ENCODE results near the gene VRTN.

The VRTN gene

DNA sequence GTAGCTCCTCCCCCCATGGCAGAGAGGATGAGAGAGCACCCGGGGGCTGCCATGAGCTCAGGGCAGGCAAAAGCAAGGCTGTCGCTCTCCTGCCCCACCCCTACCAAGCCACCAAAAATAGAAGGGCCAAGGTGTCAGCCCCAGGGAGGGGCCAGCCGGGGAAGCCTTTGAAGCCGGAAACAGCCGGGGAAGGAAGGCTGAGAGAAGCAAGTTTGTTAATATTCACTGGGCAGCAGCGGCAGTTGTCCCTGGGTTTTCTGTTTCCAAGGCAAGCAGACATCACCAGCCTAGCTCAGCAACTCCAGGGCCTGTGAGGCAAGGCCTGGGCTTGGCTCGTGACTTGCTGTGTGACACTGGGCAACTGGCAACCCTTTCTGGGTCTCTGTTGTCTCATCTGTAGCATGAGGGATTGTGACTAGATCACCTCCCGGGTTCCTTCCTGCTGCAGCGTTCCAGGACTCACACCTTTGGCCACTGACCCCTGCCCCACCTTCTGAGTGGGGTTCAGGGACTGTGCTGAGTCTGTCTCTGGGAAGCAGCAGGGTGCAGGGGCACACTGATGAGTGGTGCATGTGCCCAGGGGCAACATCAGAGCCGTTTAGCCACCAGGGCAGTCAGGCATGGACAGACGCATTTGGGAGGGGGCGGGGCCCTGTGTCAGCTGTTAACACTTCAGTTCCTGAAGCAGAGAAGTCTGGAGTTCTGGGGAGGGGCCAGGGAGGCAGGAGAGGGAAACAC is 53.4 kb downstream of the VRTN start:
- Histone ChIP-seq H3K27me3 (ENCODE audit: control insufficient read depth in 1 of 2, insufficient read depth in 2 of 2, low read length in 2 of 2) (peaks cover 0 to 15% of the 10 kb centered on the region in 2 donors), H3K9me3 (ENCODE audit: low read length) (no peaks in the 10 kb centered on the region), H3K4me1 (ENCODE audit: insufficient read depth, low read length) (peaks cover 7% of the 10 kb centered on the region), H3K9ac (ENCODE audit: low read length) (no peak overlapping the region), H3K27ac (ENCODE audit: low read depth, low read length) (no peak overlapping the region), H3K4me3 (ENCODE audit: low read depth in 1 of 2, low read length in 2 of 2) (no peak overlapping the region), H3K36me3 (ENCODE audit: insufficient read depth, low read length) (no peaks in the 10 kb centered on the region)

DNA sequence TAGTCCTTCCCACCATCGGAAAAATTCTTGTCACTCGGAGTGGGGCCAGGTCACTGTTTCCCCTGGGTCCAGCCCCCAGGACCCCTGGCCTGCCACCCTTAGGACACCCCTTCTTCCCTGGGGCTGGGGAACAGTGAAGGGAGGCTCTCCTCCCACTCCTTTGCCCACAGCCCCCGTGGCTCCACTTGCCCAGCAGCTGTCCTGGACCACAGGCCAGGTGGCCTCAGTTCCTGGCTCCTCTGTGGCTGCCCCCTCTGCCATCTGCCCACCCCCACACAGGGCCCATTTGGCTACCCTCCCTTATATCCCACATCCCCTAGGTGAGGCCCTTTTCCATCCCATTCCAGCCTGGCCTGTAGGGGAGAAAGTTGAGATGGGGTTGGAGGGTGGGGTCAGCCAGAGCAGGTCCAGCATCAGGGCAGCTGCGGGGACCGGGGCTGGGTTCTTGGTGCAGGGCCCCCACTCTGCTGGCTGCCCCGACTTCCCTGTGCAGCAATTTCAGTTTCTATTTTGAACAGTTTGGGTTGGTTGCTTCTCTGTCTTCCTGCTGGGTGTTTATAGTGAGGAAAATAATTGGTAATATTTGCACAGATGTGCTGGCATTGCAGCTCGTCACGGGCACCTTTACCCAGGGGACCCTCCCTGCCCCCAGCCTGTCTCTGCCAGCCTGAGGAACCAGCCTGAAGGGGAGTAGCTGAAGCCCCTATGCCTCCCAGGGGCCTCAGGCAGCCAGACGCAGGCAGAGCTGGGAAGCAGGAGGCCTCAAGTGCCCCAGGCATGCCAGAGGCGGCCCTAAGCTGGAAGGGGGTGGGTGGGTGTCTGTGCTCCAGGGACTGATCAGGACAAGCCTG is 54.4 kb downstream of the VRTN start:
- Histone ChIP-seq H3K27me3 (ENCODE audit: control insufficient read depth in 1 of 2, insufficient read depth in 2 of 2, low read length in 2 of 2) (peaks cover 0 to 15% of the 10 kb centered on the region in 2 donors), H3K4me1 (ENCODE audit: insufficient read depth, low read length) (peaks cover 7% of the 10 kb centered on the region), H3K36me3 (ENCODE audit: insufficient read depth, low read length) (no peaks in the 10 kb centered on the region), H3K9ac (ENCODE audit: low read length) (no peak overlapping the region), H3K9me3 (ENCODE audit: low read length) (no peaks in the 10 kb centered on the region), H3K27ac (ENCODE audit: low read depth, low read length) (no peak overlapping the region), H3K4me3 (ENCODE audit: low read depth in 1 of 2, low read length in 2 of 2) (no peak overlapping the region)

DNA sequence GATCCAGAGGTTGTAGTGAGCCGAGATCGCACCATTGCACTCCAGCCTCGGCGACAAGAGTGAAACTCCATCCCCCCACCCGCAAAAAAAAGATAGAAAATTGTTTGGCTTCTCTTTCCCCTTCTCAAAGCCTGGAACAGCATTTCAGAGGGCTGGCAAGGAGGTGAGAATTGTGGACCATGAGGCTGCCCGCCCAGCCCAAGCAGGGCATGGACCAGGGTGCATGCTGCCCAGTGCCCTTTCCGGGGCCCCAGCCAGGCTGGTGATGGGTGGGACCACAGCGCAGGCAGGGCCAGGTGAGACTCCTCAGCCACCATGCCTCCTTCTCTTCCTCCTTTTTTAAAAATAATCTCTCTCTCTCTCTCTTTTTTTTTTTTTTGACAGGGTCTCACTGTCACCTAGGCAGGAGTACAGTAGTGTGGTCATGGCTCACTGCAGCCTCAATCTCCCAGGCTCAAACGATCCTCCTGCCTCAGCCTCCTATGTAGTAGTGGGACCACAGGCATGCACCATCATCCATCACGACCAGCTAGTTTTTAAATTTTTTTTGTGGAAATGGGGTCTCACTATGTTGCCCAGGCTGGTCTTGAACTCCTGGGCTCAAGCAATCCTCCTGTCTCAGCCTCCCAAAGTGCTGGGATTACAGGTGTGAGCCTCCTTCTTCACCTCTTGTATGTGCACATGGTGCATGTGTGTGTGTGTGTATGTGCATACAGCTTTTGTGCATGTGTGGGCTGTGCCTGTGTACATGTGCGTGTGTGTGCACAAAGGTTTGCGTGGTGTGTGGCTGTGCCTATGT is 55.5 kb downstream of the VRTN start:
- H3K27ac ChIP-seq (ENCODE audit: low read depth, low read length) = no peak overlapping the region
- H3K27me3 ChIP-seq (ENCODE audit: control insufficient read depth in 1 of 2, insufficient read depth in 2 of 2, low read length in 2 of 2) = peaks cover 0 to 15% of the 10 kb centered on the region in 2 donors
- no peak overlapping the region for H3K9ac ChIP-seq (ENCODE audit: low read length)
- H3K9me3 ChIP-seq (ENCODE audit: low read length) = no peaks in the 10 kb centered on the region
- peaks cover 7% of the 10 kb centered on the region for H3K4me1 ChIP-seq (ENCODE audit: insufficient read depth, low read length)
- H3K36me3 ChIP-seq (ENCODE audit: insufficient read depth, low read length) = no peaks in the 10 kb centered on the region
- no peak overlapping the region for H3K4me3 ChIP-seq (ENCODE audit: low read depth in 1 of 2, low read length in 2 of 2)

DNA sequence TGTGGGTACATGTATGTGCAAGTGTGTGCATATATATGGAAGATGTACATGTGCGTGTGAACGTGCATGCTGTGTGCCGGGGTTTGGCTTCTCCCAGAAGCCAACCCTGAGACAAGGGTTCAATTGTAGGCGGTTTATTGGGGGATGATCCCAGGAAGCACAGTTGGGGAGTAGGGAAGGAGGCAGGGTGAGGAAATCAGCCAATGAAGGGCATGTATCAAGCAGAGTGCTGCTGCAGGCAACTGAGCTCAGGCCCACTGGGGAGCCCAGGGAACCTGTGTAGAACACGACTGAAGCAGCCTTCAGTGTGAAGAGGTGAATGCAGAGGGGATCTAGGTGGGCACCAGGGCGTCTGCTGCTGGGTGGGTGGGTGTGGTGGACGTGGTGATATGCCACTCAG is 56.2 kb downstream of the VRTN start:
- Histone ChIP-seq H3K27ac (ENCODE audit: low read depth, low read length) (no peak overlapping the region), H3K9me3 (ENCODE audit: low read length) (no peaks in the 10 kb centered on the region), H3K4me1 (ENCODE audit: insufficient read depth, low read length) (peaks cover 7% of the 10 kb centered on the region), H3K27me3 (ENCODE audit: control insufficient read depth in 1 of 2, insufficient read depth in 2 of 2, low read length in 2 of 2) (peaks cover 0 to 15% of the 10 kb centered on the region in 2 donors), H3K9ac (ENCODE audit: low read length) (no peak overlapping the region), H3K4me3 (ENCODE audit: low read depth in 1 of 2, low read length in 2 of 2) (no peak overlapping the region), H3K36me3 (ENCODE audit: insufficient read depth, low read length) (no peaks in the 10 kb centered on the region)

DNA sequence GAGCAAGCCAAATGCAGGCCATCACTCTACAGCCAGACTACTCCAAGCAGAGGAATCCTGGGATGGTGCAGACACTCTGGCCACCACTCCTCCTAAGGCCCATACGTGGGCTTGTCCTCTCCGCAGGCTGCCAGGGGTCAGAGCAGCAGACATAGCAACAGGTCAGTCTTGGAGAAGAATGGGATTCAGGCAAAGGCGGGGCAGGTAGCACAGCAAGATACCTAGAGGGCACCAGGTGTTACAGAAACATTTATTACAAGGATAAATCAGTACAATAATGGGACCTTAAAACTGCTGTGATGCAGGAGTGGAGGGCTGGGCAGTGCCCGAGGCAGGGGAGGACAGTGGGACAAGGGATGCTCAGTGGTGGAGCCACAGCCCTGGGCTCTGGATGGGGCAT is 57.4 kb downstream of the VRTN start:
- no peak overlapping the region for H3K27ac ChIP-seq (ENCODE audit: low read depth, low read length)
- peaks cover 7% of the 10 kb centered on the region for H3K4me1 ChIP-seq (ENCODE audit: insufficient read depth, low read length)
- H3K4me3 ChIP-seq (ENCODE audit: low read depth in 1 of 2, low read length in 2 of 2) = no peak overlapping the region
- H3K36me3 ChIP-seq (ENCODE audit: insufficient read depth, low read length) = no peaks in the 10 kb centered on the region
- H3K9ac ChIP-seq (ENCODE audit: low read length) = no peak overlapping the region
- no peaks in the 10 kb centered on the region for H3K9me3 ChIP-seq (ENCODE audit: low read length)
- peaks cover 0 to 15% of the 10 kb centered on the region in 2 donors for H3K27me3 ChIP-seq (ENCODE audit: control insufficient read depth in 1 of 2, insufficient read depth in 2 of 2, low read length in 2 of 2)

DNA sequence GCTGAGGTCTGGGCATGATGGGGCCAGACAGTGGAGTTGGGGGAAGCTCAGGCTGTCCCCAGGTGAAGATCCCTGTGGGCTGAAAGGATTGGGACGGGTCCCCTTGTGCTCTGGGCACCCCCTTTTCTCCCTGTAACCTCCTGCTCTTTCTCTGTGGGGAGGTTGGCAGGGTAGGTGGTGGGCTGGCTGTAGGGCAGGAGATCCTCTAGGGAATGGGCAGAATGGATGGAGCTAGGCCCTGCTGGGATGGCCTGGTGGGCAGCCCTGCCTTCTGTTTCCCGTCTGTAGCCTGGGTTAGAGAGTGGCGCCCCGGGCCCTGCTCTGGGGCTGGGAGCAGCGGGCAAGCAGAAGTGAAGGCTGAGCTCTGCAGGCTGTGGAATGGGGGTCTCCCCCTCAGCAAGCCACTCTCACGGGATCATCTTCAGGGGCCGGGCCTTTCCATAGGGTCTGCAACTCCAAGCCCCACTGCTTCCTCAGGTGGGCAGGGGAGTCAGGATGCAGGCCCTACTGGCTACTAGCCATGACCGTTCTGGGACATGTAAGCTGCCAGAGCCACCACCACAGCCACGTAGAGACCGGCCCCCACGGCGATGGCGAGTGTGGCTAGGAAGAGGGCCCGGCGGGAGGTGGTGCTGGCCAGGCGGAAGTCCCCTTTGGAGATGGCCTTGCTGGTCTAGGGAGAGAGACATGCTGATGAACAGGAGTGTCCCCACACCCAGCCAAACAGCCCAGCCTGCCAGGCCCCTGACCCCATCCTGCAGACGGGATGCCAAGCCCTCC is 58.9 kb downstream of the VRTN start:
- Histone ChIP-seq H3K27ac (ENCODE audit: low read depth, low read length) (no peak overlapping the region), H3K4me1 (ENCODE audit: insufficient read depth, low read length) (no peaks in the 10 kb centered on the region), H3K9ac (ENCODE audit: low read length) (no peak overlapping the region), H3K36me3 (ENCODE audit: insufficient read depth, low read length) (no peaks in the 10 kb centered on the region), H3K4me3 (ENCODE audit: low read depth in 1 of 2, low read length in 2 of 2) (no peak overlapping the region), H3K27me3 (ENCODE audit: control insufficient read depth in 1 of 2, insufficient read depth in 2 of 2, low read length in 2 of 2) (peaks cover 0 to 15% of the 10 kb centered on the region in 2 donors), H3K9me3 (ENCODE audit: low read length) (no peaks in the 10 kb centered on the region)

DNA sequence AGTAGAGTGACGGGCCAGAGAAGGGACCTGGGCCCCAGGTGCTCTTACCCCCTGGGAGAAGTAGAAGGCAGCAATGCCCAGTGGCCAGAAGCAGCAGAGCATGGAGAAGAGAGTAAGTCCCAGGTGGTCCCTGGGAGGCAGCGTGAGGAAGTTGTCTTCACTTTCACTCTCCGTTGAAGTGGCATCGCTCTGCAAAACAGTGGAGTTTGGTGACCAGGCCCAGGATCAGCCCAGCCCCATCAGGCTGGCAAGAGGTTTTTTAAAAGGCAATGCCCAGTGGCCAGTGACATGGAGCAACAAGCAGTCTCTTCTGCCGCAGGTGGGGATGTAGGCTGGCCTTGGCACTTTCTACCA is 59.5 kb downstream of the VRTN start:
- H3K4me3 ChIP-seq (ENCODE audit: low read depth in 1 of 2, low read length in 2 of 2) = no peak overlapping the region
- peaks cover 0 to 10% of the 10 kb centered on the region in 2 donors for H3K27me3 ChIP-seq (ENCODE audit: control insufficient read depth in 1 of 2, insufficient read depth in 2 of 2, low read length in 2 of 2)
- no peak overlapping the region for H3K27ac ChIP-seq (ENCODE audit: low read depth, low read length)
- no peaks in the 10 kb centered on the region for H3K9me3 ChIP-seq (ENCODE audit: low read length)
- no peak overlapping the region for H3K9ac ChIP-seq (ENCODE audit: low read length)
- no peaks in the 10 kb centered on the region for H3K36me3 ChIP-seq (ENCODE audit: insufficient read depth, low read length)
- H3K4me1 ChIP-seq (ENCODE audit: insufficient read depth, low read length) = no peaks in the 10 kb centered on the region

DNA sequence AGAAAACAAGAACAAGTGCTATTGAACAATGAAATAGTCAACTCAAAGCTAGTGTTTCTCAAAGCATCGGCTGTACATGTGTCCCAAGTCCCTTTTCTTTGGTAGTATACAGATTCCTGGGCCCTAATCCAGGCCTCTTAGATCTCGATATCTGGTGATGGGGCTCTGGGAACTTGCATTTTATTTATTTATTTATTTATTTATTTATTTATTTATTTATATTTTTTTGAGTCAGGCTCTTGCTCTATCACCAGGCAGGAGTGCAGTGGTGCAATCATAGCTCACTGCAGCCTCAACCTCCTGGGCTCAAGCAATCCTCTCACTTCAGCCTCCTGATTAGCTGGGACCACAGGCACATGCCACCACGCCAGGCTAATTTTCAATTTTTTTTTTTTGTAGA is 60.6 kb downstream of the VRTN start:
- H3K9ac ChIP-seq (ENCODE audit: low read length) = no peak overlapping the region
- no peak overlapping the region for H3K4me3 ChIP-seq (ENCODE audit: low read depth in 1 of 2, low read length in 2 of 2)
- no peaks in the 10 kb centered on the region for H3K4me1 ChIP-seq (ENCODE audit: insufficient read depth, low read length)
- no peaks in the 10 kb centered on the region for H3K9me3 ChIP-seq (ENCODE audit: low read length)
- no peaks in the 10 kb centered on the region for H3K36me3 ChIP-seq (ENCODE audit: insufficient read depth, low read length)
- H3K27ac ChIP-seq (ENCODE audit: low read depth, low read length) = no peak overlapping the region
- H3K27me3 ChIP-seq (ENCODE audit: control insufficient read depth in 1 of 2, insufficient read depth in 2 of 2, low read length in 2 of 2) = peaks cover 0 to 6% of the 10 kb centered on the region in 2 donors

DNA sequence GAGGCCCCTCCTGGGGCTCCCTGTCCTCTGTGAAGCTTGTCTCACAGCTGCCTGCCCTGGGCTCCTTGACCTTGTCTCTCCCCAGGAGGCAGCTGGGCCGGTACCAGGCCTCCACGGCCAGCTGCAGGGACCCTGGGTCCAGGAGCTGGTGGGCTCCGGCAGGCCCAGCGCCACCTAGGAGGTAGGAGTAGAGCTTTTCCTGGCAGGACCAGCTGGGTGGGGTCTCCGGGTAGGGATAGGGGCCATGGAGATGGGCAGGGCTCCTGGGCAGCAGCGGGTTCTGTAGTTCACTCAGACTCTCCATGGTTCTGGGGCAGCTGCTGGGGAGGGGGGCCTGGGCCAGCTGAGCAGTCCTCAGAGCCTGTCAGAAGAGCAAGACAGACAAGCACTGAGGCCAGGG is 61.2 kb downstream of the VRTN start:
- Histone ChIP-seq H3K27ac (ENCODE audit: low read depth, low read length) (no peak overlapping the region), H3K9ac (ENCODE audit: low read length) (no peak overlapping the region), H3K4me1 (ENCODE audit: insufficient read depth, low read length) (no peaks in the 10 kb centered on the region), H3K27me3 (ENCODE audit: control insufficient read depth in 1 of 2, insufficient read depth in 2 of 2, low read length in 2 of 2) (peaks cover 0 to 6% of the 10 kb centered on the region in 2 donors), H3K4me3 (ENCODE audit: low read depth in 1 of 2, low read length in 2 of 2) (no peak overlapping the region), H3K36me3 (ENCODE audit: insufficient read depth, low read length) (no peaks in the 10 kb centered on the region), H3K9me3 (ENCODE audit: low read length) (no peaks in the 10 kb centered on the region)
